Mucosa of rectum (tissue), 2 donors: Measurements from ENCODE around the gene STC2.
"Not testable (repeated sequence)": the region's sequence is repeated elsewhere in the genome, so short reads cannot be mapped to it uniquely, and the experiment has no call there.

Experiments
- H3K27ac ChIP-seq, 2 donors: one replicate each; pipeline ENCODE4 v1.7.0; 2013; ENCODE audit warnings: inconsistent platforms in 2 of 2, low read depth in 2 of 2, low read length in 2 of 2
- H3K27me3 ChIP-seq, 2 donors: one replicate each; pipeline ENCODE4 v1.7.0; 2013; ENCODE audit warnings: low read length in 2 of 2; ENCODE audit not compliant: control insufficient read depth in 2 of 2, insufficient read depth in 2 of 2
- H3K36me3 ChIP-seq, 2 donors: one replicate each; pipeline ENCODE4 v1.7.0; 2013; ENCODE audit warnings: low read length in 2 of 2; ENCODE audit not compliant: control insufficient read depth in 2 of 2, insufficient read depth in 2 of 2
- H3K4me1 ChIP-seq, 2 donors: one replicate each; pipeline ENCODE4 v1.7.0; 2013; ENCODE audit warnings: low read length in 2 of 2, mild to moderate bottlenecking in 1 of 2; ENCODE audit not compliant: control insufficient read depth in 2 of 2, insufficient read depth in 2 of 2
- H3K4me3 ChIP-seq, 2 donors: one replicate each; pipeline ENCODE4 v1.7.0; 2013; ENCODE audit warnings: low read length in 2 of 2
- H3K9ac ChIP-seq, 2 donors: one replicate each; pipeline ENCODE4 v1.7.0; 2013; ENCODE audit warnings: low read length in 2 of 2, low read depth in 1 of 2, mild to moderate bottlenecking in 1 of 2
- H3K9me3 ChIP-seq, 2 donors: one replicate each; pipeline ENCODE4 v1.7.0; 2013; ENCODE audit warnings: low read length in 2 of 2; ENCODE audit not compliant: control insufficient read depth in 2 of 2
- donor health status: healthy.
- donor health status: Normal muscosa, but diverticular disease.

STC2 gene

GRCh38 chr5:173294673-173295320, 33.4 kb downstream of the STC2 start:
- Histone ChIP-seq H3K4me1 (no peaks in the 10 kb centered on the region), H3K4me3 (no peak overlapping the region), H3K9me3 (no peaks in the 10 kb centered on the region), H3K36me3 (no peaks in the 10 kb centered on the region), H3K9ac (no peak overlapping the region), H3K27ac (no peak overlapping the region), H3K27me3 (peaks cover 15 to 35% of the 10 kb centered on the region in 2 donors)

- no peak overlapping the region for H3K27ac ChIP-seq
- H3K27me3 ChIP-seq: peaks cover 15 to 32% of the 10 kb centered on the region in 2 donors
- no peaks in the 10 kb centered on the region for H3K9me3 ChIP-seq
- no peak overlapping the region for H3K4me3 ChIP-seq
- no peak overlapping the region for H3K9ac ChIP-seq
- H3K4me1 ChIP-seq: no peaks in the 10 kb centered on the region
- no peaks in the 10 kb centered on the region for H3K36me3 ChIP-seq
Measured at GRCh38 chr5:173293817-173294672, 34.2 kb downstream of the STC2 start.

GRCh38 chr5:173291722-173292658, 36.2 kb downstream of the STC2 start:
- Histone ChIP-seq H3K27ac (no peak overlapping the region), H3K27me3 (peaks cover 15 to 30% of the 10 kb centered on the region in 2 donors), H3K4me1 (no peaks in the 10 kb centered on the region), H3K4me3 (no peak overlapping the region), H3K36me3 (no peaks in the 10 kb centered on the region), H3K9ac (no peak overlapping the region), H3K9me3 (no peaks in the 10 kb centered on the region)

- Histone ChIP-seq H3K9me3 (no peaks in the 10 kb centered on the region), H3K4me3 (no peak overlapping the region), H3K27ac (no peak overlapping the region), H3K27me3 (peaks cover 15 to 32% of the 10 kb centered on the region in 2 donors), H3K36me3 (no peaks in the 10 kb centered on the region), H3K4me1 (no peaks in the 10 kb centered on the region), H3K9ac (no peak overlapping the region)
Measured at GRCh38 chr5:173290477-173291131, 37.6 kb downstream of the STC2 start.

GRCh38 chr5:173289372-173289771, 38.8 kb downstream of the STC2 start:
- H3K27me3 ChIP-seq: peaks cover 8 to 32% of the 10 kb centered on the region in 2 donors
- H3K4me1 ChIP-seq: no peaks in the 10 kb centered on the region
- no peak overlapping the region for H3K27ac ChIP-seq
- H3K9me3 ChIP-seq: no peaks in the 10 kb centered on the region
- no peaks in the 10 kb centered on the region for H3K36me3 ChIP-seq
- H3K4me3 ChIP-seq: no peak overlapping the region
- no peak overlapping the region for H3K9ac ChIP-seq

- no peak overlapping the region for H3K9ac ChIP-seq
- no peak overlapping the region for H3K4me3 ChIP-seq
- peaks cover 9 to 32% of the 10 kb centered on the region in 2 donors for H3K27me3 ChIP-seq
Measured at GRCh38 chr5:173288632-173289031, 39.6 kb downstream of the STC2 start.

GRCh38 chr5:173287086-173287485, 41.1 kb downstream of the STC2 start:
- peaks cover 15 to 32% of the 10 kb centered on the region in 2 donors for H3K27me3 ChIP-seq
- H3K4me3 ChIP-seq: no peak overlapping the region

More at GRCh38 chr5:173288632-173289031, 39.6 kb downstream of the STC2 start:
- H3K9me3 ChIP-seq: no peaks in the 10 kb centered on the region
- no peaks in the 10 kb centered on the region for H3K36me3 ChIP-seq
- H3K4me1 ChIP-seq: no peaks in the 10 kb centered on the region
- no peak overlapping the region for H3K27ac ChIP-seq

GRCh38 chr5:173284343-173284958, 43.8 kb downstream of the STC2 start:
- peaks cover 10 to 30% of the 10 kb centered on the region in 2 donors for H3K27me3 ChIP-seq
- not testable (repeated sequence) for H3K4me3 ChIP-seq, H3K9ac ChIP-seq, H3K27ac ChIP-seq, H3K36me3 ChIP-seq, H3K4me1 ChIP-seq, H3K9me3 ChIP-seq

More at GRCh38 chr5:173287086-173287485, 41.1 kb downstream of the STC2 start:
- H3K9ac ChIP-seq: no peak overlapping the region
- H3K4me1 ChIP-seq: peaks cover 0 to 2% of the 10 kb centered on the region in 2 donors
- H3K36me3 ChIP-seq: no peaks in the 10 kb centered on the region
- no peaks in the 10 kb centered on the region for H3K9me3 ChIP-seq
- H3K27ac ChIP-seq: no peak overlapping the region
